ENCODE results near the gene AASS.
"Not testable (repeated sequence)": the region's sequence is repeated elsewhere in the genome, so short reads cannot be mapped to it uniquely, and the experiment has no call there.

The AASS gene

GRCh38 chr7:122143751-122144711 is at the start of gene AASS:
Gene AASS (minus strand): TSS chr7:122144249. CDS start chr7:122133726, 10,523 bp downstream.
- Histone ChIP-seq H3K27me3 (ENCODE audit: control insufficient read depth, insufficient read depth, low read length) (no peaks in the 10 kb centered on the region), H3K79me2 (peaks cover 8% of the 10 kb centered on the region), H3K36me3 (ENCODE audit: control insufficient read depth, insufficient read depth, low read length) (no peaks in the 10 kb centered on the region), H3K9me3 (ENCODE audit: control insufficient read depth, low read length) (no peaks in the 10 kb centered on the region), H3K4me3 (ENCODE audit: low read depth, low read length) (peak within 1 kb of the TSS; percentile 69), H3K4me1 (no peaks in the 10 kb centered on the region), H3K27ac (peak within 1 kb of the TSS; percentile 84), H3K4me2 (ENCODE audit: low read length) (peak within 1 kb of the TSS; percentile 61), H2AFZ (peak within 1 kb of the TSS; percentile 99), H3K9ac (peak within 1 kb of the TSS; percentile 34)
- TF ChIP-seq CTCF (IDR thresholded peaks at IDR 0.05) = peak; percentile 11

GRCh38 chr7:122188785-122189184 is 44.7 kb upstream of the AASS start:
- Histone ChIP-seq H3K79me2 (no peaks in the 10 kb centered on the region), H3K9ac (no peak overlapping the region), H3K27me3 (ENCODE audit: control insufficient read depth, insufficient read depth, low read length) (no peaks in the 10 kb centered on the region), H3K4me2 (ENCODE audit: low read length) (no peak overlapping the region), H3K9me3 (ENCODE audit: control insufficient read depth, low read length) (no peaks in the 10 kb centered on the region), H3K36me3 (ENCODE audit: control insufficient read depth, insufficient read depth, low read length) (no peaks in the 10 kb centered on the region), H2AFZ (no peak overlapping the region), H3K27ac (no peak overlapping the region), H3K4me3 (ENCODE audit: low read depth, low read length) (no peak overlapping the region), H3K4me1 (no peaks in the 10 kb centered on the region)
- TF ChIP-seq CTCF (IDR thresholded peaks at IDR 0.05) = no peak

- no peak for TF ChIP-seq CTCF (IDR thresholded peaks at IDR 0.05)
- no peaks in the 10 kb centered on the region for H3K27me3 ChIP-seq (ENCODE audit: control insufficient read depth, insufficient read depth, low read length)
- H3K4me2 ChIP-seq (ENCODE audit: low read length) = no peak overlapping the region
- no peak overlapping the region for H3K9ac ChIP-seq
- H3K9me3 ChIP-seq (ENCODE audit: control insufficient read depth, low read length) = no peaks in the 10 kb centered on the region
- H3K36me3 ChIP-seq (ENCODE audit: control insufficient read depth, insufficient read depth, low read length) = no peaks in the 10 kb centered on the region
- H3K4me1 ChIP-seq = no peaks in the 10 kb centered on the region
- no peak overlapping the region for H2AFZ ChIP-seq
- no peak overlapping the region for H3K4me3 ChIP-seq (ENCODE audit: low read depth, low read length)
- H3K79me2 ChIP-seq = no peaks in the 10 kb centered on the region
- H3K27ac ChIP-seq = no peak overlapping the region
Measured at GRCh38 chr7:122183106-122183505, 39.1 kb upstream of the AASS start.

GRCh38 chr7:122182081-122182480 is 38.0 kb upstream of the AASS start:
- Histone ChIP-seq H3K4me1 (no peaks in the 10 kb centered on the region), H3K27ac (no peak overlapping the region), H3K4me2 (ENCODE audit: low read length) (no peak overlapping the region), H2AFZ (no peak overlapping the region), H3K9me3 (ENCODE audit: control insufficient read depth, low read length) (no peaks in the 10 kb centered on the region), H3K9ac (no peak overlapping the region), H3K4me3 (ENCODE audit: low read depth, low read length) (no peak overlapping the region), H3K79me2 (no peaks in the 10 kb centered on the region), H3K27me3 (ENCODE audit: control insufficient read depth, insufficient read depth, low read length) (no peaks in the 10 kb centered on the region), H3K36me3 (ENCODE audit: control insufficient read depth, insufficient read depth, low read length) (no peaks in the 10 kb centered on the region)
- no peak for TF ChIP-seq CTCF (IDR thresholded peaks at IDR 0.05)

GRCh38 chr7:122172144-122172543 is 28.1 kb upstream of the AASS start:
- H3K27ac ChIP-seq; H3K27me3 ChIP-seq (ENCODE audit: control insufficient read depth, insufficient read depth, low read length); H3K4me2 ChIP-seq (ENCODE audit: low read length); H3K4me3 ChIP-seq (ENCODE audit: low read depth, low read length); H3K9me3 ChIP-seq (ENCODE audit: control insufficient read depth, low read length); H3K4me1 ChIP-seq; H3K79me2 ChIP-seq; H2AFZ ChIP-seq; H3K9ac ChIP-seq; H3K36me3 ChIP-seq (ENCODE audit: control insufficient read depth, insufficient read depth, low read length): not testable (repeated sequence)

Data from parathyroid adenoma (tissue), 2 donors.